Measurements from ENCODE around the gene HAX1.

DNA sequence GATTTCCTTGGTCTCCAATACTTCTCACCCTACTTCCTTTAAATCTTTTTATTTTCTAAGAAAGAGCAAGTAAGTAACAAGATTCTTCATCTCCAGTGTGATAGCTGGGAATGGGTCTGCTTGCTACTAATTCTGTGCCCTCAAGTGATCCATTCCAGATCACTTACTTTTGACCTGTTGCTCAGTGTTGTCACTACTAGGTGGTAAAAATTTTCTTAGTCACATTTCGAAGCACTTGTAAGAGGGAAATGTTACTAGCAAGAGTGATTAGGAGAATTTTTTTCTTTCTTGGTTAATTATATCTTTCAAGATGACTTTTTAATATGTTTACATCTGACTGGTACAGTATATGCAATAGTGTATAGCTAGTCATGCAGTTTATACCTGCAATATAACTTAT, 49.5 kb upstream of the HAX1 start:
- no peak for TF ChIP-seq TEAD4 (IDR thresholded peaks at IDR 0.05)
- TF ChIP-seq RAD21 (IDR thresholded peaks at IDR 0.05; ENCODE audit: low read depth): no peak
- TF ChIP-seq, protein P1, sequence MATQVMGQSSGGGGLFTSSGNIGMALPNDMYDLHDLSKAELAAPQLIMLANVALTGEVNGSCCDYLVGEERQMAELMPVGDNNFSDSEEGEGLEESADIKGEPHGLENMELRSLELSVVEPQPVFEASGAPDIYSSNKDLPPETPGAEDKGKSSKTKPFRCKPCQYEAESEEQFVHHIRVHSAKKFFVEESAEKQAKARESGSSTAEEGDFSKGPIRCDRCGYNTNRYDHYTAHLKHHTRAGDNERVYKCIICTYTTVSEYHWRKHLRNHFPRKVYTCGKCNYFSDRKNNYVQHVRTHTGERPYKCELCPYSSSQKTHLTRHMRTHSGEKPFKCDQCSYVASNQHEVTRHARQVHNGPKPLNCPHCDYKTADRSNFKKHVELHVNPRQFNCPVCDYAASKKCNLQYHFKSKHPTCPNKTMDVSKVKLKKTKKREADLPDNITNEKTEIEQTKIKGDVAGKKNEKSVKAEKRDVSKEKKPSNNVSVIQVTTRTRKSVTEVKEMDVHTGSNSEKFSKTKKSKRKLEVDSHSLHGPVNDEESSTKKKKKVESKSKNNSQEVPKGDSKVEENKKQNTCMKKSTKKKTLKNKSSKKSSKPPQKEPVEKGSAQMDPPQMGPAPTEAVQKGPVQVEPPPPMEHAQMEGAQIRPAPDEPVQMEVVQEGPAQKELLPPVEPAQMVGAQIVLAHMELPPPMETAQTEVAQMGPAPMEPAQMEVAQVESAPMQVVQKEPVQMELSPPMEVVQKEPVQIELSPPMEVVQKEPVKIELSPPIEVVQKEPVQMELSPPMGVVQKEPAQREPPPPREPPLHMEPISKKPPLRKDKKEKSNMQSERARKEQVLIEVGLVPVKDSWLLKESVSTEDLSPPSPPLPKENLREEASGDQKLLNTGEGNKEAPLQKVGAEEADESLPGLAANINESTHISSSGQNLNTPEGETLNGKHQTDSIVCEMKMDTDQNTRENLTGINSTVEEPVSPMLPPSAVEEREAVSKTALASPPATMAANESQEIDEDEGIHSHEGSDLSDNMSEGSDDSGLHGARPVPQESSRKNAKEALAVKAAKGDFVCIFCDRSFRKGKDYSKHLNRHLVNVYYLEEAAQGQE (IDR thresholded peaks at IDR 0.05; ENCODE audit: low read depth): no peak
- TF ChIP-seq, protein P2, sequence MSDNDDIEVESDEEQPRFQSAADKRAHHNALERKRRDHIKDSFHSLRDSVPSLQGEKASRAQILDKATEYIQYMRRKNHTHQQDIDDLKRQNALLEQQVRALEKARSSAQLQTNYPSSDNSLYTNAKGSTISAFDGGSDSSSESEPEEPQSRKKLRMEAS (IDR thresholded peaks at IDR 0.05): no peak
- no peak for TF ChIP-seq EP300 (IDR thresholded peaks at IDR 0.05; ENCODE audit: borderline replicate concordance)
- TF ChIP-seq TCF12 (IDR thresholded peaks at IDR 0.05; ENCODE audit: low read depth): no peak

Data from Ishikawa (cell line).